AG04450 (cell line): ENCODE data around the gene TRAPPC6A. TPM values are rescaled to one million over a fixed set of nuclear protein-coding genes. Genes with fewer than 3 reads are reported as not detected.

ENCODE experiments used
- CTCF ChIA-PET: fragments of 300-600, 350-600 bp; formaldehyde crosslinking; extraction: SDS; loops from one replicate; lab custom pipeline; 2022; ENCODE audit warnings: antibody characterized with exemption, inconsistent platforms; lab: Charles Lee
- POLR2A ChIA-PET: fragments of 350-600 bp; formaldehyde crosslinking; extraction: SDS; loops from one replicate; lab custom pipeline; 2021; ENCODE audit warnings: antibody characterized with exemption, inconsistent platforms; lab: Yijun Ruan, JAX
- DNase-seq: peaks from one replicate; pipeline ENCODE4 v3.0.0-alpha.2; 2011; ENCODE audit warnings: low read depth, low spot score
- H3K27ac ChIP-seq: one replicate; pipeline ENCODE4 v1.5.1; 2012; ENCODE audit warnings: low read depth, low read length, control low read depth
- H3K27me3 ChIP-seq: one replicate; pipeline ENCODE4 v1.6.0; 2012; ENCODE audit warnings: low read length; ENCODE audit not compliant: control insufficient read depth, insufficient read depth
- H3K4me3 ChIP-seq: 2 replicates; pipeline ENCODE4 v1.5.1; 2011; ENCODE audit warnings: mild to moderate bottlenecking, low read depth, low read length, control low read depth
- H3K9me3 ChIP-seq: 2 replicates; pipeline ENCODE4 v1.5.1; 2012; ENCODE audit warnings: low read length; ENCODE audit not compliant: control insufficient read depth, insufficient read depth
- polyA plus RNA-seq: library from polyadenylated mRNA; depleted of rRNA; stranded (reverse); fragments of >200 nt; gene quantifications from 2 replicates; pipeline ENCODE4 v1.2.3, GENCODE V29; 2011
- TF ChIP-seq, protein P1 (sequence below): IDR thresholded peaks from 2 replicates; pipeline ENCODE4 v1.5.1; 2011; ENCODE audit warnings: low read depth, low read length, control low read depth, inconsistent platforms

Gene TRAPPC6A
- polyA plus RNA-seq, 1 experiment: 5.8 TPM

- TF ChIP-seq, protein P1, sequence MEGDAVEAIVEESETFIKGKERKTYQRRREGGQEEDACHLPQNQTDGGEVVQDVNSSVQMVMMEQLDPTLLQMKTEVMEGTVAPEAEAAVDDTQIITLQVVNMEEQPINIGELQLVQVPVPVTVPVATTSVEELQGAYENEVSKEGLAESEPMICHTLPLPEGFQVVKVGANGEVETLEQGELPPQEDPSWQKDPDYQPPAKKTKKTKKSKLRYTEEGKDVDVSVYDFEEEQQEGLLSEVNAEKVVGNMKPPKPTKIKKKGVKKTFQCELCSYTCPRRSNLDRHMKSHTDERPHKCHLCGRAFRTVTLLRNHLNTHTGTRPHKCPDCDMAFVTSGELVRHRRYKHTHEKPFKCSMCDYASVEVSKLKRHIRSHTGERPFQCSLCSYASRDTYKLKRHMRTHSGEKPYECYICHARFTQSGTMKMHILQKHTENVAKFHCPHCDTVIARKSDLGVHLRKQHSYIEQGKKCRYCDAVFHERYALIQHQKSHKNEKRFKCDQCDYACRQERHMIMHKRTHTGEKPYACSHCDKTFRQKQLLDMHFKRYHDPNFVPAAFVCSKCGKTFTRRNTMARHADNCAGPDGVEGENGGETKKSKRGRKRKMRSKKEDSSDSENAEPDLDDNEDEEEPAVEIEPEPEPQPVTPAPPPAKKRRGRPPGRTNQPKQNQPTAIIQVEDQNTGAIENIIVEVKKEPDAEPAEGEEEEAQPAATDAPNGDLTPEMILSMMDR: no peak
- POLR2A ChIA-PET: no interaction called here
- H3K9me3 ChIP-seq: no peaks in the 10 kb centered on the region; the same call in 1 of the 2 replicates
- CTCF ChIA-PET: no interaction called here
- no peaks in the 10 kb centered on the region for H3K27me3 ChIP-seq
- no peak overlapping the region for H3K27ac ChIP-seq
- no peak for DNase-seq
- H3K4me3 ChIP-seq: no peak overlapping the region
These were observed 9.2 kb downstream of the TRAPPC6A start for GRCh38 chr19:45168767-45169351.

- CTCF ChIA-PET: no interaction called here
- TF ChIP-seq, protein P1: no peak
- Histone ChIP-seq H3K9me3 (no peaks in the 10 kb centered on the region; the same call in 1 of the 2 replicates), H3K27me3 (no peaks in the 10 kb centered on the region), H3K4me3 (no peak overlapping the region), H3K27ac (no peak overlapping the region)
- POLR2A ChIA-PET: interaction anchor here (1.3 kb wide), 1 partner anchor 11 kb away, joined by 4 read pairs; the partner anchor contains the start of genes BLOC1S3 and TRAPPC6A
- DNase-seq: no peak
These were observed 11.2 kb downstream of the TRAPPC6A start for GRCh38 chr19:45166723-45167252.

DNA sequence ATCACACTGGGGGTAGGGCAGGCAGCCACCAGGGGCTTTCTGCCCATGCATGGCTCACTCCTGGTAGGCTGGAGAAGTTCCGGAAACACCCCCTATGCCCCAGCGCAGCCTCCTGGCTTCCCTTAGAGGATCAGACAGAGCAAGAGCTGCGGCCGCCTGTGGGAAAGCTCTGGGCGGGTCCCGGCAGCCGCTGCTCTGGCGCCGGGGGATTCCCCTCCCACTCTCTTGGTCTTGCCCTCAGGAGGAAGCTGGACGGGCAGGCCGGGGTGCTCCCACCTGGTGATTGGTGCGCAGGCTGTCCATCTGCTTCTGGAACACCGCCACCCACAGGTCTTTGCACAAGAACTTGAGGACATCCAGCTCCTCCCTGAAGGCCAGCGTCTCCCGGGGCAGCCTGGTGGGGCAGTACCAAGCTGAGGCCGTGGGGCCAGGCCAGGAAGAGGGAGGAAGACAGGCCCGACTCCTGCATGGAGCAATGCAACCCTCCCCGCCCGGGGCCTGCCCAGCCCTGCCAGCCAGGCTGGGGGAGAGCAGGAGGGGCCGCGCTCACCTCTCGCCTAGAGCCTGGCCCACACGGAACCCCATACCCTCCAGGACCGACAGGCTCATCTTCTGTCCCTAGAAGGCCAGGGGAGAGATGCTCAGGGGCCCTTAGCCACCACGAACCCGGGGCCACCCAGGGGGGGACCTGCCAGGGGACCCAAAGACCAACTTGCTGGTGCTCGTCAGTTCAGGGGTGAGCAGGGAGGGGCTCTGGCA, 13.3 kb downstream of the TRAPPC6A start:
- TF ChIP-seq, protein P1: no peak
- peaks cover 6% of the 10 kb centered on the region for H3K27me3 ChIP-seq
- CTCF ChIA-PET: interaction anchor here (1.1 kb wide), 2 partner anchors 83 to 173 kb away, joined by 3 to 4 read pairs; no protein-coding TSS in a partner anchor
- DNase-seq: no peak
- no peaks in the 10 kb centered on the region; the same call in 1 of the 2 replicates for H3K9me3 ChIP-seq
- no peak overlapping the region for H3K27ac ChIP-seq
- no peak overlapping the region for H3K4me3 ChIP-seq
- POLR2A ChIA-PET: interaction anchor here (0.6 to 1.9 kb wide), 2 partner anchors 13 to 566 kb away, joined by 4 to 10 read pairs; partner anchors contain the start of genes BLOC1S3, FBXO46 and TRAPPC6A

GRCh38 chr19:45163751-45164460, 14.1 kb downstream of the TRAPPC6A start:
- Histone ChIP-seq H3K27me3 (peaks cover 6% of the 10 kb centered on the region), H3K4me3 (no peak overlapping the region), H3K9me3 (no peaks in the 10 kb centered on the region; the same call in 1 of the 2 replicates), H3K27ac (no peak overlapping the region)
- ChIA-PET POLR2A (interaction anchor here (0.6 to 1.9 kb wide), 2 partner anchors 14 to 567 kb away, joined by 4 to 10 read pairs; partner anchors contain the start of genes BLOC1S3, FBXO46 and TRAPPC6A), CTCF (interaction anchor here (1.1 kb wide), 1 partner anchor 174 kb away, joined by 4 read pairs; no protein-coding TSS in a partner anchor)
- DNase-seq: no peak
- TF ChIP-seq, protein P1: no peak
